CD4-positive, alpha-beta T cell treated with Interleukin-4 for 4 hours (primary cell): ENCODE data around the gene MRGPRE.

Experiments
- DNase-seq: peaks from one replicate; pipeline ENCODE4 v3.0.0-alpha.2; 2020

The MRGPRE gene

GRCh38 chr11:3225826-3226750 lies 6.1 kb downstream of the MRGPRE start:
- no peak for DNase-seq

- DNase-seq, result no peak
Measured at GRCh38 chr11:3225159-3225758, 7.0 kb downstream of the MRGPRE start.

DNA sequence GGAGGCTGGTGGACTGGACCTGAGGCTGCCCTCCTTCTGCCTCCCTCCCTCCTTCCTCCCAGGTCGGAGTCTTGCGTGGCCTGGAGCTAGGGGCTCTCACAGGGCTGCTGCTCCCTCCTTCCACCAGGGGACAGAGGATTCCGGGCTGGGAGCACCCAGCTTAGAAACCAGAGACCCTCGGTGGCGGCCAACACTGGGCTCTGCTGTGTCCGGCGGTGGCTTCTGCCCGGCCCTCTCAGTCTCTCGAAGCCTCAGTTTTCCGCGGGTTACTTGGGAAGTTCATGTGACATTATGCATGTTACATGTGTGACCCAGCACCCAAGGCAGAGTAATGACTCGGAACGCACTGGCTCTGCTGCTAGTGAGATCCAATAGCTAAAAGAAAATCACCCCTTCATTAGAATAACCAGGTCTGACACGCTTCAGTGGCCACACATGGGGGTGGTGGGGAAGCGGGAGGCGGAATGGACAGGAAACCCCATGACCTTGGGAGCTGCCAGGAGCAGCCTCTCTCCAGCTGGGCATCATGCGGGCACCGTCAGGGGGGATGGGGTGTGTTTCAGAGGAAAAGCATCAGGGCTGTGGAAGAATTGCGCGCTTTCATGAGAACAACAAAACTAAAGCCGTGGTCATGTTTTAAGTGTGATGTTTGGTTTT lies 7.7 kb downstream of the MRGPRE start:
- no peak for DNase-seq

DNA sequence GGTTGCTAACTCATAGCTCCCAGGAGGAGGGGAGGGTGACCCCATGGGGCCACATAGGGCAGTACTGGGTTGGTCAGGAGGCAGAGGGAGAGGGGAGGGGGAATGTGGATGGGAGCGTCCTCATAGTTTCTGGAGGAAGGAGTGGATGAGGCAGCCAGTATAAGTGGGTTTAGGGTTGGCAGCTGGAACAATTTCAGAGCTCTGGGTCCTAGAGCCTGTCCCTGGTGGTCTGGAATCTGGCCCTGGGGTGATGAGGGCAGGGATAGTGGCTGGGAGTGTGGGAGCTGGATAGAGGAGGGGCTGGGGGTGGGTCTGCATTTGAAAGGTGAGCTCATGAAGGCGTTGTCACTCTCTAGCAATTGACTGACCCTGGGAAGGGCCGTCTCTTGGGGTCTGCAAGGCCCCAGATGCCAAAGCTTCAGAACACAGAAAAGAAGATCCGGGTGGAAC lies 8.3 kb downstream of the MRGPRE start:
- no peak for DNase-seq

- DNase-seq, result no peak
Measured at GRCh38 chr11:3222941-3223915, 9.0 kb downstream of the MRGPRE start.

DNA sequence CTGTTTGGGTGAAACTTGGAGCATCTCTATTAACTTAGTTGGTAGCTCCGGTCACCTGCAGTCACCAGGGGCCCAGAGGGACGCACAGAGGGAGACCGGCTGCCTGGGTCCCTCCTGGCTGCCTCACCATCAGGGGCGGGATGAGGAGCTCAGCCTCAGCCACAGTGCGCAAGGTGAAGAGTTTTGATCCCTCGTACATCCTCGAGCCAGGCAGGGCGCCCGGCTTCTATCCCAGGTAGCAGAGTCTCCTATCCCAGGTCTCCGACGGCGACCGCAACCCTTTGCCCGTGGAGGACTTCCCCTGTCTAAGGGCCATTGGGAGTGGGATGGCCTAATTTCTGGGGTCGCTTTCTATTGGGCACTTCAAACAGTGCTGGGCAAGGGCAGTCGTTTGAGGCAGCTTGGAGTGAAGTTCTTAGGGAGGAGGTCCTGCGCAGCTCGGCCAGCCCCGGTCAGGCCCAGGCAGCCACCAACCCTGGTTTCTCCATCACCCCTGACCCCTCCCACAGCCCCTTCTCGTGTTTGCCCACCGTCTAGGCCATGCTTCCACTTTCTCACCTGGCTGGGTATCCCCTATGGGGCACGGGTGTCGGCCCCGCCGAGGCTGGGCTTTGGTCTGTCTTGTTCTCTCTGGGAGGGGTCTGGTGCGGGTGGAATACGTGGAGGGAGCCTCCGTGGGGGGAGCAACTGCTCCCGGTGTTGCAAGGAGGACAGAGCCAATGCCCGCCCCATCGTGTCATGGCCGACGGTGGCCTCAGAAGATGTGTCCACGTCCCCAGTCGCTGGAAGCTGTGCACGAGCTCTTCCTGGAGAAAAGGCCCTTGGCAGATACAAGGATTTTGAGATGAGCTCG lies 10.0 kb downstream of the MRGPRE start:
- no peak for DNase-seq

- DNase-seq, result no peak
Measured at GRCh38 chr11:3221408-3222002, 10.7 kb downstream of the MRGPRE start.

DNA sequence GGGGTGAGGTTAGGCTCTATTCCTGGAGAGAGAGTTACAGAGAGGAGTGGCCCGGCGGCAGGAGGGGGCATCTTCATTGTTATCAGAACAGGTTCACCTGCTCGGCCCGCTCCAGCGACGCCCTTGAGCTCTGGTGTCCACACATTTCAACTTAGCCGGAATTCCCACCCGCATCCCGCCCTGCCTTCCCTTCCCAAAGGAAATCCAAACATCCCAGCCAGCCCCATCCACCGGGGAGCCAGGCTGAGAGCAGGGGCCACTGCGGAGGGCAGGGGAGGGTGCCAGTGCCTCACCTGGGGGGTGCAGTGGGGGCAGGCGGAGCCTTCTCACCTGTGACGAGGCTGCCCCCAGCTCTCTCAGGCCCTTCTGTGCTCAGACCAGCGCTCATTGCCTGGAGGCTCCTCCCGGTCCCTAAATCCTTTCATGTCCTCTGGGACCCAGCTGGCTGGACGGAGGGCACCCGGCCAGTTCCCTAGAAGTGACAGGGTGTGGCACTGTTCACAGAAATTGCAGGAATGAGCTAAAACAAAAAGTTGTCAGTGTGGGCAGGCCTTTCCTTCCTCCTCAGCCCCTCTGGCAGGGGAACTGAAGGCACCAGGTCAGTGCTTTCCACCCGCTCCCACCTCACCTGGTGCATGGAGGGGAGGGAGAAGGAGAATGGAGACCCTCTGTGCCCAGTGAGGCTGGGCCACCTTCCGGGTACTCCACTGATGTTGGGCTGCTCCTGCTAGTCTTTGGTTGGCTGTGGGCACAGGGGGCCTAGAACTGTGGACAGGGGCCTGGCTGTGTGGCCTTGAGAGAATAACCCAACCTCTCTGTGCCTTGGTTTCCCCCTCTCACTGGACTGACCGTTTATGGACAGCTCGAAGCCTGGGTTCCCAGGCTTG lies 11.5 kb downstream of the MRGPRE start:
- DNase-seq, result no peak

DNA sequence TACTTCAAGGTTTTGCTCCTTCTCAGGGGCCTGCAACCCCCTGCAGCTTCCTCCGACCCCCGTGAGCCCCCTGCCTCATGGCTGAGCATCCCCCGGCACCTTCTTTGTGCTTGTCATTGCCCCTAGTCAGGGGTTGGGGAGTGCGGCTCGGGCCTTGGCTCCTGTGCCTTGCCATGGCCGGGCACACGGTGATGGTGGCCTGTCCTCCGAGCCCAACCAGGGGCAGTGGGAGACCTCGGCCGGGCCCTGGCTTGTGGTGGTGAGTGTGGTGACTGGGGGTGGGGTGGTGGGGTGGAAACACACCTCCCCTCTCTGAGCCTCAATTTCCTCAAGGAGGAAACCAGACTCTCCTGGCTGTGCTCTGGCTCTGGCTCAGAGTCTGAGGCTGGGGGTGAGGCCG lies 12.1 kb downstream of the MRGPRE start:
- no peak for DNase-seq

- DNase-seq, result no peak
Measured at GRCh38 chr11:3219281-3219892, 12.8 kb downstream of the MRGPRE start.

DNA sequence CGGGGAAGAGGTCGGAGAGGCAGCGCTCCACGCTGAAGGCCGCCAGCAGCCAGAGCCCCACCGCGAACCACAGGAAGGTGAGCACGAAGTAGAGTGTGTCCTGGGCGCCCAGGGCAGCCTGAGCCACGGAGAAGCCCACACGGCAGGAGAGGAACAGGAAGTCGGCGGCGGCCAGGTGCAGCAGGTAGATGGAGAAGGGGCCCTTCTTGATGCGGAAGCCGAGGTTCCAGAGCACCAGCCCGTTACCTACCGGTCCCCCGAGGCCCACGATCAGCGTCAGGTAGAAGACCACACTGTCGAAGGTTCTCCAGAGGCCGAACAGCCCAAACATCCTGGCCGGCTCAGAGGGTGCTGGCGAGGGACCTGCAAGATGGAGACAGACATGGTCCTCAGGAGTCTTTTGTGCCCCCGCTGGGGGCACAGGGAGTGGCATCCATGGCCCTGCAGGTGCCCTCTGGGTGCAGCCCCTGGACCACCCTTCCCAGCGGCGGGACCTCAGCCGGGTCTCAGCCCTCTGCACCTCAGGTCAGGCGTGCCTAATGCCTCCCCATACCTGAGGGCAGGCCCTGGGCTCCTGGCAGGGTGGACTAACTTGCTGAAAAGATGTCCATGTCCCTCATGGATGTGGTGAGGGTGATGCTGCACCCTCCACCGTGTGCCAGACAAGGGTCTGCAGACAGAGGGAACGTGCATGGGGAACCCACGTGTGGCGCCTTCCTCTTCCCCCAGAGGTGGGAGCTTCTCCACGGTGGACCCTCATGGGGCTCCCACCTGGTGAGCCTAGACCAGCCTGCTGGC lies 13.5 kb downstream of the MRGPRE start, which contains the start of gene MRGPRG:
TSS of gene MRGPRG (minus strand) at position 331 of the 798 bp plus-strand sequence. CDS start at position 331, 0 bp downstream.
- no peak for DNase-seq

DNA sequence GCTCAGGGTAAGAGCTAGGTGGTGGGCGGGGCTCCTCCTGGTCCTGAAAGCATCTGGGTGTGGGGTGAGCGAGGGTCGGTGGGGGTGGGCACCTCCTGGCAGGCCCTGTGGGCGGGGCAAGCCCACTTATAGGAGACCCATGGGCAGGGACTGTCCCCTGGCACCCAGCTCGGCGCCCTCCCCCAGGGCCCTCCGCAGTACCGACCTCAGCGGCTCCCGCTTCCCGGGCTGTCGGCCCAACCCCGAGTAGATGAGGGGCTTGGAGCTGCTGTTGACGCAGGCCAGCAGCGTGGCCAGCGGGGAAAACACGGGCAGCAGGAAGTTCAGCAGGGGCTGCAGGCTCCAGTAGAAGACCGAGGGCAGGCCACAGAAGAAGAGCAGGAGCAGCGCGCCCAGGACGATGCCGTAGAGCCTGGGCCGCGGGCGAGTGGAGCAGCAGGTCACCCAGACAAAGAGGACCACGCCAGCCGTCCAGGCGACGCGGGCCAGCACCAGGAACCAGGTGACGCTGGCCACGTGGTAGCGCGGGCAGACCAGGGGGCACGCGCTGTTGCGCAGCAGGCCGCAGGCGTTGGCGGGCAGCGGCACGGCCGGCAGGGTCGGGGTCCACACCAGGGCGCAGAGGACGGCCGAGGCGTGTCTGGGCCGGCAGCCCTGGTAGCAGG lies 14.3 kb downstream of the MRGPRE start:
- no peak for DNase-seq

GRCh38 chr11:3216027-3216525 lies 16.1 kb downstream of the MRGPRE start:
- no peak for DNase-seq

DNA sequence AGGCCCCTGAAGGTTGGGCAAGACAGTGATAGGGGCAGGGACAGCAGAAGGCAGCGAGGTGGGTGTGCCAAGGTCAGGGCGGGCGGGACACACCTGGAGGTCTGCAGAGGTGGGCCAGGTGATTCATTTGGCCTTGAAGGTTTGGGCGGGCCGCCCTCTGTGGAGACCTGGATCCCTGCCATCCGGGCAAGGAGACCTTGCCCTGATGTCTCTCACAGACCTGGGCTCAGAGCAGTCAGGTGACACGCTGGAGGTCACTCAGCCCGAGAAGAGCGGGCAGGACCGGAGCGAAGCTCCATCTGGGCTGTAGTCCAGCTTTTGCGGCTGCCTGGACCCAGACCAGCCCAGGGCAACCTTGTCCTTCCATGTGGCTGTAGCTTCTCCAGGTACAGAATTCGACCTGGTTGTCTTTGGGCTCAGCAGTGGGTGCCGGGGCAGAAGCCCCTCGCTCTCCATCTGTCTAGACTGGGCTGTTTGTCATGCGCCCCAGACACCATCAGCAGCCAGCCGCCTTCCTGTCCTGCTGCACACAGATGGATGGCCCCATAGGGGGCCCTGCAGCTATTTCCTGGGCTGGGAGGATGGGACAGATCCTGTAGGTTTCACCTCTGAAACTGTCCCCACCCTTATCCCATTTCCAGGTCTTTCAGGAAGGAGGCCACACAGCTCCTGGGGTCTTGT lies 16.7 kb downstream of the MRGPRE start:
- no peak for DNase-seq

GRCh38 chr11:3214420-3214699 lies 17.9 kb downstream of the MRGPRE start:
- no peak for DNase-seq

DNA sequence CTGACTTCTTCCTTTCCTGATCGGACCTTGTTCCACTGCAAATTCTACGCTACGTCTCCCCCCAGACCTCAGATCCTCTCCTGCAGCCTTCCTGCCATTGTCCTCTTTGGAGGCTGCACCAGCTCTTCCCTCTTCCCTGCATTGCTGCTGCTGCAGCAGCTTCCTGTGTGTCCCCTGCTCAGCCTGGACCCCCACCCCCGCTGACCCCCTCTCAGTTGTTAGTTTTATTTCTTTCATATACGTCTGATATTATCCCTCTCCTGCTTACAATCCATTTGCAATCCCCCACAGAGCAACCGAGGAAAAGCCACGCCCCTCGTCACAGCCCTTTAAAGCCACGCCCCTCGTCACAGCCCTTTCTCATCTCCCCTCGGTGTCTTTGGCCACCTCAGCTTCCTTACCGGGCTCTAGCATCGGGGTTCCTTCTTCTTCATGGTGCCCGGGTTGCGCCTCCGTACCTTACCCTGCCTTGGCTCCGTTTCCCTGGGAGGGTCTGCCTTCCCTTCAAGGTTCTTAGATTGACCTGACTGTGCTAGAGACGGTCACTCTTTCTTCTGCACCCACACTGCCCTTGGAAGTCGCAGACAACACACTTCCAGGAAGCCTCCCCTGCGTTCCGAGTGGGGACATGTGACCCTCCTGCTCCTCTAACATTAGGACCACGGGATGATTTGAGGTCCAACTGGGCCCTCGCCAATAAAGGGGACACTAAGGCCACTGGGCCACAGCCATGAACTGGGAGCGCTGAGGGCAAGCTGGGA lies 18.4 kb downstream of the MRGPRE start:
- no peak for DNase-seq

DNA sequence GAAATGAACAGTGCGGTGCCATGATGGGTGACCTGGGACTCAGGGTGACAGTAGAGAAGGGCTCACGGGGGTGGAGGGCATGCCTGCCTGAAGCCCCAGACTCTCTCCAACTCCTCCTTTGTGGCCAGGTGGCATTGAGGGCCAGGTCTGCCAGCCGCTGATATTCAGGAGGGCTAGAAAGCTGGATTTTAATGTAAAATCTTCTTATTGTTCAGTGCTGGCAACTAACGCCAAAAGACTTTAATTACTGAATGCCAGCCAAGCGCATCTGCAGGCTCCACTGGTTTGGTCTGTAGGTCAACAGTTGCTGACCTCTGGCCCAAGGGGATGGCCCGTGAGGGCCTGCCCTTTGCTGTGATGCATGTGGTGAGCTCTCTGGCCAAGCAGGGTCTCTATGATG lies 23.9 kb downstream of the MRGPRE start:
- no peak for DNase-seq
